Adipocyte (in vitro differentiated cells): Measurements from ENCODE around the gene BRICD5.
A peak's percentile ranks its signal among the peaks of the same experiment; 100 is the strongest.

ENCODE experiments used
- DNase-seq: peaks from one replicate; pipeline ENCODE4 v3.0.0-alpha.2; 2015; ENCODE audit warnings: low read depth
- H3K27me3 ChIP-seq: replicated peaks from 2 replicates; pipeline ENCODE4 v1.7.0; 2013; ENCODE audit warnings: mild to moderate bottlenecking, low read length, moderate library complexity; ENCODE audit not compliant: control insufficient read depth, insufficient read depth
- H3K36me3 ChIP-seq: 2 replicates; pipeline ENCODE4 v1.7.0; 2013; ENCODE audit warnings: low read length, mild to moderate bottlenecking, moderate library complexity; ENCODE audit not compliant: control insufficient read depth, insufficient read depth, severe bottlenecking
- H3K4me1 ChIP-seq: 2 replicates; pipeline ENCODE4 v1.7.0; 2013; ENCODE audit warnings: mild to moderate bottlenecking, low read length, moderate library complexity; ENCODE audit not compliant: control insufficient read depth, insufficient read depth
- H3K4me3 ChIP-seq: 2 replicates; pipeline ENCODE4 v1.7.0; 2013; ENCODE audit warnings: mild to moderate bottlenecking, low read length, moderate library complexity
- H3K9ac ChIP-seq: 2 replicates; pipeline ENCODE4 v1.7.0; 2013; ENCODE audit warnings: mild to moderate bottlenecking, low read length, moderate library complexity
- H3K9me3 ChIP-seq: 2 replicates; pipeline ENCODE4 v1.7.0; 2013; ENCODE audit warnings: mild to moderate bottlenecking, low read length, moderate library complexity; ENCODE audit not compliant: control insufficient read depth

Gene BRICD5

DNA sequence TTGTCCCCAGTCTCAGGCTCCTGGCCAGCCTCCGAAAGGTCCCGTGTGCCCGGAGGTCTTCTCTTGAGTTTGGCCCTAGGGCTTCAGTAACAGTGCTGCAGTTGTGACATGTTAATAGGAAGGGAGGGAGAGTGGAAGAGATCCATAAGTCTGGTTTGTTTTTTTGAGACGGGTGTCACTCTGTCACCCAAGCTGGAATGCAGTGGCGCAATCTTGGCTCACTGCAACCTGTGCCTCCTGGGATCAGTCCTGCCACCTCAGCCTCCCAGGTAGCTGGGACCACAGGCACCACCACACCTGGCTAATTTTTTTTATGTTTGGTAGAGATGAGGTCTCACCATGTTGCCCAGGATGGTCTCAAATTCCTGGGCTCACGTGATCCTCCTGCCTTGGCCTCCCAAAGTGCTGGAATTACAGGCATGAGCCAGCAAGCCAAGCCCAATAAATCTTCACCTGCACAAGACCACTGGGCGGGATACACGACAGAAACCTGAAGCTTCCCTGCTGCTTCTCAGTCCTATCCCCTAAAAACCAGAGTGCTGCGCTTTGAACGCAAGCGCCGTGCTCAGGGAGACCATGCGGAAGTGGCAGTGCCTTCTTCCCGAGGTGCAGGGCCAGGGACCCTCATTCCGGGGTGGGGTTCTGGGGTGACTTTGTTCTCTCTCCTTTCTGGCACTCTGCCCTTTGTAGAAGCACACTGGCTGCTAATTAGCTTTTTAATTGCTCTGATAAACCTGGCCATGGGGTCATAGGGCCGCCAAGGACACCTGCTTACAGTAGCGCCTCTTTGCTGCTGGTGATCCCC, 44.2 kb downstream of the BRICD5 start:
- DNase-seq: no peak
- no peak overlapping the region for H3K9ac ChIP-seq
- H3K4me1 ChIP-seq: peaks cover 6% of the 10 kb centered on the region
- no peaks in the 10 kb centered on the region for H3K9me3 ChIP-seq
- no peak overlapping the region for H3K4me3 ChIP-seq
- peaks cover 33% of the 10 kb centered on the region for H3K36me3 ChIP-seq
- H3K27me3 ChIP-seq: no peaks in the 10 kb centered on the region

DNA sequence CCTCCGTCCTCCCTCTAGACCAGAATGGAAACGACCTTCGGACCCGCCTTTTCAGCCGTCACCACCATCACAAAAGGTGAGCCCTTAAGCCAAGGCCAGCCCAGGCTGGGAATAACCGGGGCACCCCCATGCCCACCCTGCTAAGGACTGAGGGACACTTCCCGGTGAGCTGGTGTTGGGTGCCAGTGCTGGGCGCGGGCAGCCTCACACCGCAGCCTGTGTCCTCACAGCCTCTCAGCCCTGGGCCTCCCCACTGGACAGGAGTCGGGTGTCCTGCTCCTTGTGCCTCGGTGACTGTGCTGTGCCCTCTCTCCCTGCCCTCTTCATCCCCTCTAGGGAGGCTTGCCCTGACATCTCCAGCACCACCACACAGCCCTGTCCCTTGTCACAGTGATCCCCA, 44.8 kb downstream of the BRICD5 start:
- DNase-seq: no peak

DNA sequence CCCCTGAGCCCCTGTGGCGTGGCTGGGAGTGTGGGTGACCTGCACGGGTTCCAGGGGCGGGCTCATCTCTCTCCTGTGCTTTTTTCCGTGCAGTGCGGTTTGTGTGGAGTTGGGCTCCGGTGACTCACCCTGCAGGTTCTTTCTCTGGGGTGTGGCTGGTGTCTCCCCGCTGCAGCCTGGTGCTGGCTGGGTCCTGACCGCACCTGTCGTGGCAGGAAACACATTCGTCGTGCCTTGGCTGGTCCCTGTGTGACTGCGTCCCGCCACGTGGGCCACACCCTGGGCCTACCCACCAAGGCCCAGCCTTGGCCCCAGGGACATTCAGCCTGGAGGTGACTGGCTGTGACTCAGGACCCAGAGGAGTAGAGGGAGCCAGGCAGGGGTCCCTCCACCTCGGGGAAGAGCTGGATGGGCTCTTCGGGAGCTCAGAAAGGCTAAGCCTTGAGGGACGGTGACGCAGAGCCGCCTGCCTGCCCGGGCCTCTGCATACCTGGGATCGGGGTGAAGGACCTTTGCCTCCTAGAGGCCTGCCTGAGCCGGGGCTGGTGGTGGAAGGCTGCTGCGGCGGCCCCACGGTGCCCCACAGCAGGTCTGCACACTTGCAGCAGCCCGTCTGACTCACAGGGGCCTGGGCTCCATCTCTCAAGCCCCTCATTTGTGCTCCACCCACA, 47.3 kb downstream of the BRICD5 start:
- no peak for DNase-seq
- no peaks in the 10 kb centered on the region for H3K9me3 ChIP-seq
- H3K27me3 ChIP-seq: no peaks in the 10 kb centered on the region
- H3K4me3 ChIP-seq: no peak overlapping the region
- H3K36me3 ChIP-seq: peaks cover 27% of the 10 kb centered on the region
- H3K4me1 ChIP-seq: peaks cover 33% of the 10 kb centered on the region
- H3K9ac ChIP-seq: no peak overlapping the region

More for the DNA sequence above, 44.8 kb downstream of the BRICD5 start:
- peaks cover 10% of the 10 kb centered on the region for H3K4me1 ChIP-seq
- no peaks in the 10 kb centered on the region for H3K27me3 ChIP-seq
- H3K9me3 ChIP-seq: no peaks in the 10 kb centered on the region
- H3K4me3 ChIP-seq: no peak overlapping the region
- peaks cover 33% of the 10 kb centered on the region for H3K36me3 ChIP-seq
- H3K9ac ChIP-seq: no peak overlapping the region

DNA sequence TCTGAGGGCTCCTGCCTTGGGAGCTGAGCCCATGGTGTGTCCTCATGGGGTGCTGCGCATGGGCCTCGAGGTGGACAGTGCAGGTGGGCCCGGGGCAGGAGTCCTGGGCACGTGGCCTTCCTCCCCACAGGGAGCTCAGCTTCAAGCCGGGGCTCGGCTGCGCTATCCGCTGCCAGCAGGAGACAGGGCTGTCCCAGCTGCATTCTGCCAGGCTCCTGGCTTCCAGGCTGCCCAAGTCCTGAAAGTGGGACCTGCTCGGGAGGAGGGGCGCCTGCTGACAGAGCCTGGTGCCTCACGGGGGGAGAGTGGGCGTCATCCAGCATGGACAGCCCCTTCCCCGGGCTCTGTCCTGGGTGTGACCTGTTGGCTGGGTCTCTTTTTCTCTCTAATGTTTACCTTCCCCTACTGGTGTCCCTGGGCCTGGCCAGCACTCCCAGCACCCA, 48.0 kb downstream of the BRICD5 start:
- Histone ChIP-seq H3K36me3 (peaks cover 21% of the 10 kb centered on the region), H3K4me1 (peaks cover 39% of the 10 kb centered on the region), H3K9ac (no peak overlapping the region), H3K4me3 (no peak overlapping the region), H3K27me3 (no peaks in the 10 kb centered on the region), H3K9me3 (no peaks in the 10 kb centered on the region)
- no peak for DNase-seq

DNA sequence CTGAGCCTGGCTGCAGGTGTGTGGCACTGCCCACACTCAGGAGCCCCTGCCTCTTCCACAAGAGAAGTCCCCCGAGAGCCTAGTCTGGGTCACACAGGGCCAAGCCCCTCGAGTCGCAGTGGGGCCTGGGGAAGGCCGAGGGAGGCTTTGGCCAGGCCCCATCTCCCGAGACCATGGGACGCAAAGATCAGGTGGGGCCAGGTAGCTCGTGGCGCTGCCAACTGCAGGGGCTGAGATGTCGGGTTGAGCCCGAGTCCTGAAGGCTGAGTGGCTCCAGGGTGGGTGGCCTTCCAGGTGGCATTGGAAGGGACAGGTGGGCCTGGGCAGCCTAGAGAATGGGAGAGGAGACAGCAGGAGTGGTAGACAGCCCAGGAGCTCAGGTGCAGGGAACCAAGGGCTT, 48.8 kb downstream of the BRICD5 start:
- Histone ChIP-seq H3K9me3 (no peaks in the 10 kb centered on the region), H3K4me1 (peaks cover 47% of the 10 kb centered on the region)
- DNase-seq: no peak

DNA sequence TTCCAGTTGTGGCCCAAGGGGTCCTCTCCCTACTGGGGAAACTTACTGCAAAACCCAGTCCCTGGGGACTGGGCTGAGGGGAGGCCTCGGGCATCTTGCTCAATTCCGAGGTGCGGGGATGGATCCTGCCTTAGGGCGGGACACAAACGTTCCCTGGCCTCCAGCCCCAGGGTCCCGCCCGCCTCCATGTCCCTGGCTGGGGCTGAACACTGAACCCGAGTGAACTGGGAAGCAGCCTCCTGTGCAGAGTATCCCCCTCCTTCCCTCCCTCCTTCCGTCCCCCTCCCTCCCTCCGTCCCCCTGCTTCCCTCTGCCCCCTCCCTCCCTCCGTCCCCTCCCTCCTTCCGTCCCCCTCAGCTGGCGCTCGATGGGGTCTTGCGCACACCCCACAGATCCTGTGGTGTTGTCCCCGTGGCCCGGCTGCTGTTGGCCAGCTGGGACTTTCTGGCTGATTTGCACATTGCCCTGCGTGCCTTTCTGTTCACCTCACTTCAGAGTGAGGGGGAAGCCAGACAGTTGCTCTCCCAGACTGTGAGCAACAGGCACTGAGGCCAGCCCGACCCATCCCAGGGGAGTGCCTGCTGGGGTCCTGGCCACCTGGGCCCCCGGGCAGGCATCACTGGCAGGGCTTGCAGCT, 49.6 kb downstream of the BRICD5 start:
- Histone ChIP-seq H3K9me3 (no peaks in the 10 kb centered on the region), H3K9ac (peak overlapping the region; percentile 67), H3K4me3 (peak overlapping the region; percentile 37), H3K27me3 (no peaks in the 10 kb centered on the region), H3K36me3 (peaks cover 4% of the 10 kb centered on the region), H3K4me1 (peaks cover 50% of the 10 kb centered on the region)
- peak; percentile 36 for DNase-seq

More for the DNA sequence above, 48.8 kb downstream of the BRICD5 start:
- Histone ChIP-seq H3K4me3 (no peak overlapping the region), H3K9ac (peak overlapping the region; percentile 64), H3K36me3 (peaks cover 13% of the 10 kb centered on the region), H3K27me3 (no peaks in the 10 kb centered on the region)
